ENCODE measurements around the gene MYO7B.

DNA sequence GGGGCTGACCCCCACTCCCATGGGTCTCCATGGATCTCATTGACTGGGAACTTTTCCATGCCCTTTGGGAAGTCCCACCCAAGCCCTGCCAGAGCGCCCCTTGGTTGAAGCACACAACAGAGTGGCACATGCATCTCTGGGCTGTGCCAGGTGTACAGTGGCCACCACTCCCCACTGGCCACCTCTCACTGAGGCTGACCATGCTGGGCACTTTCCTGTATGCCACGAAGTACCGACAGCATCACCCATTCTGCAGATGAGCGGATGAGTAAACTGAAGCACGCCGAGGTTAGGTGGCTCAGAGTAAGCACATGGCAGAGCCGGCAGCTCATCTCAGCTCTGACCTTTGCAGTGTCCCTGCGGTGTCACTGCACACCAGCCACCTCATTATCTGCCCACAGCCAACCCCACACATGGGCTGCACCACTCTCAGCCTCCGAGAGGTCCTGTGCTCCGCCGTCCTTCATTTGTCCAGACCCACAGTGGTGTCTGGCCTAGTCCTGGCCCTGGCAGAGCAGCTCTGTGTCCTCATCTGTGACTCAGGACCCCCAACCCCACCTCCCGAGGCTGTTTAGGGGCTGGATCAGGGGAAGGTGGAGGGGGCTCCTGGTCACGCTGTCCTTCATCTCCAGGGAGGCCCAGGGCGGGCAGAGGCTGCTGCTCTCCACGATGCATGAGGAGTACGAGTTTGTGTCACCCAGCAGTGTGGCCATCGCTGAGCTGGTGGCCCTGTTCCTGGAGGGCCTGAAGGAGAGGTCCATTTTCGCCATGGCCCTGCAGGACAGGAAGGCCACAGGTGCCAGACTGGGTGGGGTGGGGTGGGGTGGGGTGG lies 92.5 kb downstream of the MYO7B start:
- TF ChIP-seq CTCF (conservative IDR thresholded peaks at IDR 0.05; ENCODE audit: low read depth, low read length) (no peak), EZH2phosphoT487 (IDR thresholded peaks at IDR 0.05; ENCODE audit: borderline replicate concordance, low read length) (no peak), EZH2 (IDR thresholded peaks at IDR 0.05; ENCODE audit: low read length, unreplicated experiment) (no peak)
